Fibroblast of lung (primary cell): ENCODE data around the gene COX14. TPM values are rescaled to one million over a fixed set of nuclear protein-coding genes. Genes with fewer than 3 reads are reported as not detected.

Source experiments
- DNase-seq, 2 donors: peaks; one replicate each; pipeline versions ENCODE4 v3.0.0 to v3.0.0-alpha.2; 2010; ENCODE audit warnings: low read depth in 2 of 2
- H2AFZ ChIP-seq: 2 replicates; pipeline ENCODE4 v1.5.1; 2012; ENCODE audit warnings: low read length, control low read depth, inconsistent platforms
- H3K27ac ChIP-seq: 2 replicates; pipeline ENCODE4 v1.5.1; 2011; ENCODE audit warnings: low read length, control low read depth; ENCODE audit not compliant: insufficient read depth
- H3K27me3 ChIP-seq: 2 replicates; pipeline ENCODE4 v1.5.1; 2011; ENCODE audit warnings: mild to moderate bottlenecking, low read length; ENCODE audit not compliant: control insufficient read depth, insufficient read depth
- H3K36me3 ChIP-seq: 2 replicates; pipeline ENCODE4 v1.5.1; 2011; ENCODE audit warnings: low read length; ENCODE audit not compliant: control insufficient read depth, insufficient read depth
- H3K4me1 ChIP-seq: 2 replicates; pipeline ENCODE4 v1.5.1; 2011; ENCODE audit warnings: low read length; ENCODE audit not compliant: control insufficient read depth, insufficient read depth; ENCODE audit errors: extremely low read depth
- H3K4me2 ChIP-seq: 2 replicates; pipeline ENCODE4 v1.5.1; 2011; ENCODE audit warnings: low read length, control low read depth; ENCODE audit not compliant: insufficient read depth; ENCODE audit errors: extremely low read depth
- H3K4me3 ChIP-seq, 4 experiments: fragments of 200-600 bp in 1 of 4; sonication (generic) in 1 of 4; replicated peaks in 1 of 4; 2 replicates each; pipeline ENCODE4 v1.5.1; 2011 to 2016; ENCODE audit warnings: low read length in 4 of 4, low read depth in 3 of 4, mild to moderate bottlenecking in 3 of 4, control low read depth in 2 of 4, inconsistent platforms in 1 of 4, mixed read lengths in 1 of 4; ENCODE audit not compliant: insufficient read depth in 1 of 4; ENCODE audit errors: control extremely low read depth in 1 of 4
- H3K79me2 ChIP-seq: 2 replicates; pipeline ENCODE4 v1.5.1; 2012; ENCODE audit warnings: mild to moderate bottlenecking, low read length, inconsistent platforms; ENCODE audit not compliant: control insufficient read depth, insufficient read depth
- H3K9ac ChIP-seq: 2 replicates; pipeline ENCODE4 v1.5.1; 2011; ENCODE audit warnings: mild to moderate bottlenecking, low read length, control low read depth; ENCODE audit not compliant: insufficient read depth
- H3K9me3 ChIP-seq: 2 replicates; pipeline ENCODE4 v1.5.1; 2012; ENCODE audit warnings: low read depth, low read length; ENCODE audit not compliant: control insufficient read depth, insufficient read depth
- H4K20me1 ChIP-seq: 2 replicates; pipeline ENCODE4 v1.5.1; 2011; ENCODE audit warnings: low read length; ENCODE audit not compliant: control insufficient read depth, insufficient read depth; ENCODE audit errors: extremely low read depth
- EZH2 ChIP-seq: IDR thresholded peaks from 2 replicates; pipeline ENCODE4 v1.5.1; 2012; ENCODE audit warnings: low read length, control low read depth, mild to moderate bottlenecking; ENCODE audit errors: missing control alignments
- polyA plus RNA-seq, 2 donors: library from polyadenylated mRNA; depleted of rRNA in 1 of 2; stranded (reverse) in 1 of 2; unstranded in 1 of 2; fragments of >200 nt; gene quantifications; 2 replicates each; pipeline ENCODE4 v1.2.1, GENCODE V29; 2011 to 2012; ENCODE audit warnings: missing spikeins in 1 of 2
- total RNA-seq: library from RNA; depleted of rRNA; stranded (reverse); fragments of >200 nt; gene quantifications from 2 replicates; pipeline ENCODE4 v1.2.1, GENCODE V29; 2014
- TF ChIP-seq, protein P1 (sequence below), 2 donors: IDR thresholded peaks in 1 of 2; conservative IDR thresholded peaks in 1 of 2; 1 replicate in 1 of 2; 2 replicates in 1 of 2; pipeline ENCODE4 v1.5.1; 2011 to 2012; ENCODE audit warnings: low read length in 2 of 2, control low read depth in 1 of 2, inconsistent platforms in 1 of 2, low read depth in 1 of 2, mild to moderate bottlenecking in 1 of 2

COX14 gene
- total and polyA plus RNA-seq, 2 donors (not counting 1 experiment from before 2014, with no cell fraction given), result 55.3 to 57.1 TPM

DNA sequence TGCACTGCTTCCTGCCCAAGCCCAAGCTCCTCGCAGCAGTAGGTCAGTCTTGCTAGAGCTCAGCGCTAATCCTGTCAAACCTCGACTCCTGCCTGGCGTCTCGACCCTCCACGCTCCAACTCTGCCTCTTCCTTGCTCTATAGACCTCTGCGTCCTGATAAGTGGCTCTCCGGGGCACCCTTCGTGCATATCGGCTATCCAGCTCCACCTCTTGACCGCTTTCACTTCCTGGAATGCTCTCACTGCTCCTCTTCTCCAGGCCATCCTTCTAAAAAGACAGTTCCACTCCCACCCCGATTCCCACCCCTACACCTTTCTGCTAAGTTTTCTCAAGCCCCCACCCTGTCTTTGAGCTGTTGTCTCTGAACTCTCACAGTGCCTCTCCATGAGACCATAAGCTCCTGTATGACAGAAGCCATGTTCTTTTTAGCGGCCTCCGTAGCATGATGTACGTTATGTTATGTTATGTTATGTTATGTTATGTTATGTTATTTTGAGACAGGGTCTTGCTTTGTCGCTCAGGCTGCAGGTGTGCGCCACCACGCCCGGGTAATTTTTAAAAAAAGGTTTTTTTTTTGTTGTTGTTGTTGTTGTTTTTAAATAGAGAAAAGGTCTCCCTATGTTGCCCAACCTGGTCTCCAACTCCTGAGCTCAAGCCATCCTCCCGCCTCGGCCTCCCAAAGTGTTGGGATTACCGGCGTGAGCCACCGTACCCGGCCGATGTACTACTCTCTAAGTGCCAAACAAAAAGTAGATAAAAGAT lies 601 bp downstream of the COX14 start:
- H3K4me3 ChIP-seq, result peak overlapping the region; percentile 84 to 98 (median 94)
- H3K9me3 ChIP-seq, result no peaks in the 10 kb centered on the region
- peaks cover 14% of the 10 kb centered on the region for H3K4me1 ChIP-seq
- no peaks in the 10 kb centered on the region for H3K36me3 ChIP-seq
- no peak for DNase-seq
- H3K4me2 ChIP-seq, result peak overlapping the region; percentile 86
- TF ChIP-seq, protein P1, sequence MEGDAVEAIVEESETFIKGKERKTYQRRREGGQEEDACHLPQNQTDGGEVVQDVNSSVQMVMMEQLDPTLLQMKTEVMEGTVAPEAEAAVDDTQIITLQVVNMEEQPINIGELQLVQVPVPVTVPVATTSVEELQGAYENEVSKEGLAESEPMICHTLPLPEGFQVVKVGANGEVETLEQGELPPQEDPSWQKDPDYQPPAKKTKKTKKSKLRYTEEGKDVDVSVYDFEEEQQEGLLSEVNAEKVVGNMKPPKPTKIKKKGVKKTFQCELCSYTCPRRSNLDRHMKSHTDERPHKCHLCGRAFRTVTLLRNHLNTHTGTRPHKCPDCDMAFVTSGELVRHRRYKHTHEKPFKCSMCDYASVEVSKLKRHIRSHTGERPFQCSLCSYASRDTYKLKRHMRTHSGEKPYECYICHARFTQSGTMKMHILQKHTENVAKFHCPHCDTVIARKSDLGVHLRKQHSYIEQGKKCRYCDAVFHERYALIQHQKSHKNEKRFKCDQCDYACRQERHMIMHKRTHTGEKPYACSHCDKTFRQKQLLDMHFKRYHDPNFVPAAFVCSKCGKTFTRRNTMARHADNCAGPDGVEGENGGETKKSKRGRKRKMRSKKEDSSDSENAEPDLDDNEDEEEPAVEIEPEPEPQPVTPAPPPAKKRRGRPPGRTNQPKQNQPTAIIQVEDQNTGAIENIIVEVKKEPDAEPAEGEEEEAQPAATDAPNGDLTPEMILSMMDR (conservative IDR thresholded peaks at IDR 0.05 in 1 of 2, IDR thresholded peaks at IDR 0.05 in 1 of 2; ENCODE audit: low read depth in 1 of 2, low read length in 2 of 2), result no peak
- no peak for TF ChIP-seq EZH2
- peaks cover 20% of the 10 kb centered on the region for H3K79me2 ChIP-seq
- H2AFZ ChIP-seq, result peak overlapping the region; percentile 86
- peak overlapping the region; percentile 99 for H3K27ac ChIP-seq
- no peaks in the 10 kb centered on the region for H4K20me1 ChIP-seq
- no peaks in the 10 kb centered on the region for H3K27me3 ChIP-seq
- H3K9ac ChIP-seq, result peak overlapping the region; percentile 97

DNA sequence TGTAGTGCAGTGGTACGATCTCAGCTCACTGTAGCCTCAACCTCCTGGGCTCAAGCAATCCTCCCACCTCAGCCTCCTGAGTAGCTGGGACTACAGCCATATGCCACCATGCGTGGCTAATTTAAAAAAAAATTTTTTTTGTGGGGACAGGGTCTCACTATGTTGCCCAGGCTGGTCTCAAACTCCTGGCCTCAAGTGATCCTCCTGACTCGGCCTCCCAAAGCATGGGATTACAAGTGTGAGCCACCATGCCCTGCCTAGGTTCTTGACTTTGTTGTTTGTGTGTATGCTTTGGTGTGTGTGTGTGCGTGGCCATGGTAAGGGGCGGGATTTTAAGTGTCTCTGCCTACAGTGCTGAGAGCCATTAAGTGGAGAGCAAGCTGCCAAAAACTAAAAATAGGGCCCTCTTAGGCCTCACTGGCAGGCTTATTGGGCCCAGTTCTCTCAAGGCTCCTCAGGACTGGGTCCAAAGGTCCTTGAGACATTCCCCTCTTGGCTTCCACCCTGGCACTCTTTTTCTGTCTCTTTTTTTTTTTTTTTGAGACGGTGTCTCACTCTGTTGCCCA lies 5.1 kb downstream of the COX14 start:
- Histone ChIP-seq H3K4me3 (no peak overlapping the region), H3K27me3 (no peaks in the 10 kb centered on the region), H3K79me2 (peaks cover 20% of the 10 kb centered on the region), H3K9ac (no peak overlapping the region), H3K27ac (no peak overlapping the region), H4K20me1 (no peaks in the 10 kb centered on the region), H3K36me3 (no peaks in the 10 kb centered on the region), H3K4me2 (no peak overlapping the region), H2AFZ (no peak overlapping the region), H3K9me3 (no peaks in the 10 kb centered on the region), H3K4me1 (peaks cover 2% of the 10 kb centered on the region)
- TF ChIP-seq EZH2, result no peak
- TF ChIP-seq, protein P1 (conservative IDR thresholded peaks at IDR 0.05 in 1 of 2, IDR thresholded peaks at IDR 0.05 in 1 of 2; ENCODE audit: low read depth in 1 of 2, low read length in 2 of 2), result no peak
- DNase-seq, result no peak

DNA sequence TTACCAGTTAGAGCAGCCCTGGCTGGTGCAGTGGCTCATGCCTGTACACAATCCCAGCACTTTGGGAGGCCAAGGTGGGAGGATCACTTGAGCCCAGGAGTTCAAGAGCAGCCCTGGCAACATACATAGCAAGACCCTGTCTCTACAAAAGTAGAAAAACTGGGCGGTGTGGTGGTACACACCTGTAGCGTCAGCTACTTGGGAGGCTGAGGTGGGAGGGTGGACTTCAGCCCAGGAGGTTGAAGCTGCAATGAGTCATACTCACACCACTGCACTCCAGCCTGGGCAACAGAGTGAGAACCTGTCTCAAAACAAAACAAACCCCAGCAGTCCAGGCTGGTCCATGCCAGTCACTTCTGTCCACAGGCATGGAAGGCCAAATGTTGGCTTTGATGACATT lies 7.4 kb downstream of the COX14 start:
- no peak overlapping the region for H3K4me3 ChIP-seq
- no peaks in the 10 kb centered on the region for H3K27me3 ChIP-seq
- TF ChIP-seq, protein P1 (conservative IDR thresholded peaks at IDR 0.05 in 1 of 2, IDR thresholded peaks at IDR 0.05 in 1 of 2; ENCODE audit: low read depth in 1 of 2, low read length in 2 of 2), result no peak
- no peaks in the 10 kb centered on the region for H3K36me3 ChIP-seq
- no peaks in the 10 kb centered on the region for H3K4me1 ChIP-seq
- H4K20me1 ChIP-seq, result no peaks in the 10 kb centered on the region
- DNase-seq, result no peak
- no peaks in the 10 kb centered on the region for H3K9me3 ChIP-seq
- no peak overlapping the region for H3K4me2 ChIP-seq
- H3K9ac ChIP-seq, result no peak overlapping the region
- H2AFZ ChIP-seq, result no peak overlapping the region
- no peak overlapping the region for H3K27ac ChIP-seq
- H3K79me2 ChIP-seq, result peaks cover 8% of the 10 kb centered on the region
